CD4-positive, alpha-beta T cell treated with Interleukin-4 for 4 hours (primary cell): ENCODE data around the gene CDK6.
"Not testable (repeated sequence)": the region's sequence is repeated elsewhere in the genome, so short reads cannot be mapped to it uniquely, and the experiment has no call there.

Experiments used
- DNase-seq: peaks from one replicate; pipeline ENCODE4 v3.0.0-alpha.2; 2020

The CDK6 gene

GRCh38 chr7:92755680-92756079, 80.7 kb downstream of the CDK6 start:
- DNase-seq: no peak

DNA sequence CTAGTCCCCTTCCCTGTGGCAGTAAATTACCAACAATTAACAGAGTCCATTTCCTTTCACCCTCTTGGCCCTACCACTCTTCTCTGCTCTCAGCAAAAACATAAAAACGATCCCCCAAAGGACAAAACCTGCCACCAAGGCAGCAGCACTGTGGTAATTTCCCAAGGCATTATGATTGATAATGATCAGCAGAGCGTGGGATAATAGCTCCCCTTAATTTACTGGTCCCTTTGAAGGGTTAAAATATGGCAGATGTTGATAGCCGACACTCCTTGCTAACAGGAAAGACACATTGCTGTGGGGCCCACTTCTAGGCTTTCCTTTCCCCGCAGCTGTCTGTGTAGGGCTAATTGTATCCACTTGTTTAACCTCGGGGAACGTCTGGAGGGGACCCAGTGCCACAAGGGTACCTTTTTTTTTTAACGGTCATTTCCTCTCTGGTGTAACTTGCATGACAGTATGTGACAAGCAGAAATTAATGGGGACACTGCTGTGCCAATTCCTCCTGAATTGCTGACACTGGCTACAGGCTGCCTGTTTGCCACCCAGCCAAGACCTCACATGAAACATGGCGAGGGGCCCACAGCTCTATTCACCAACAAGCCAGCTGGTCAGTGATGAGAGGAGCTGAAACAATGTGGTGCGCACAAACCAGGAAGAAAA, 81.3 kb downstream of the CDK6 start:
- DNase-seq: no peak

- DNase-seq: no peak
Measured at GRCh38 chr7:92753614-92754013, 82.8 kb downstream of the CDK6 start.

GRCh38 chr7:92751902-92752901, 84.2 kb downstream of the CDK6 start:
- DNase-seq: no peak

DNA sequence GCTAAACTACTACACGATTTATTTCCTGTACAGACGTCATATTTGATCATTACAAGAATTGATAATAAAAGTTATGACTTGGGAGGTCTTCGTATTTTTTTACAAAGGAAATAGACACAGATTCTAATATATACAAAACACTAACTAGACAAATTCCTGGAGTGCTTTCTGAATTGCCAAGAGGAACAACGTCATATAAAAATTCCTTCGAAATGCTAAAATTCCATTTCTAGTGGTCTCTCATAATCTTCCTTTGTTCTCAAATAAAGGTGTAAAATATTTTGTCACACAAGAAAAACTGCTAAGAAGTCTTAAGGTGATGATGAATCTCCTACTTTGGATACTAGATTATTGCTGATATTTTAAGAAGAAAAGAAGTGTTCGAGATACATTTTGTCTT, 85.4 kb downstream of the CDK6 start:
- no peak for DNase-seq

DNA sequence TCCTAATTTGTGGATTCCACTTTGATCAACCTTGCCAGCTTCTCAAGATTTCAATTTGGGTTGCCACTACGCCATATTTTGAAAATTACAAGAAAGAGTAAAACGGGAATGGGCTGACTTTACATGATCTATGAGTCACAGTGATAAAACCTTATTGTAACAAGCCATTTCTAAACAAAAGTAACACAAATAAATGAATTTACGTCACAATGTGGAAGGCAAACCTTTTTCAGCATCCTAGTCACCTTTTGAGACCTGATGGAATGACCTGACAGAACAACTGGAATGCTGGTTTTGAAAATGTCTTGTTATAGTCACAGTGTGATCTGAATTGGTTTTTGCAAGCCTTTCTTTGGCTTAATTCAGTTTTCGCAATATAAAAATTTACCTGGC, 85.9 kb downstream of the CDK6 start:
- no peak for DNase-seq

DNA sequence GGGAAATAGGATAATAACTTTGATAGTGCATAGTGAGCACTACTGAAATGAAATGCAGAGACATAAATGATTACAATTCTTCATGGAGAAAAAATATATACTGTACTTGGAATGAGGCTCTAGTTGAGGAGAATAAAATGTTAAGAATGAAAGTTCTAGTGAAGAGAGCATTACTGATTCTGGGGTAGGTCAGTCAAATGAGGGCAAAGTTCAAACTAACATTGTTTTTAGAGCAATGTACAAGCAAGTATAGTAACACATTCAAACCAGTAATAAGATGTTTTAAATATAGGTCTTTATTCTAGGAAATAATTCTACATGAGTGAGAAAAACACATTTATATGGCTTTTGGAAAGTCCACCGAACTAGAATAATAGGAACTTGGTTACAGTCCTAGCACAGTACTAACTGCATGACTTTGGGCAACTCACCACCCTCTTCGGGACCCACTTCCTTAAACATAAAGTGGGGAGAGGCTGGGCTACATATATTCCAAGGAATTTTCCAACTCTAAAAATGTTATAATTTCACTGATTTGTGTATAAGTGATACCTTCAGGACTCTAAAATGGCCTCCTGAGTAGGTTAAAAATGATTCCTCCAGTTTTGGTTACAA, 86.4 kb downstream of the CDK6 start:
- no peak for DNase-seq

DNA sequence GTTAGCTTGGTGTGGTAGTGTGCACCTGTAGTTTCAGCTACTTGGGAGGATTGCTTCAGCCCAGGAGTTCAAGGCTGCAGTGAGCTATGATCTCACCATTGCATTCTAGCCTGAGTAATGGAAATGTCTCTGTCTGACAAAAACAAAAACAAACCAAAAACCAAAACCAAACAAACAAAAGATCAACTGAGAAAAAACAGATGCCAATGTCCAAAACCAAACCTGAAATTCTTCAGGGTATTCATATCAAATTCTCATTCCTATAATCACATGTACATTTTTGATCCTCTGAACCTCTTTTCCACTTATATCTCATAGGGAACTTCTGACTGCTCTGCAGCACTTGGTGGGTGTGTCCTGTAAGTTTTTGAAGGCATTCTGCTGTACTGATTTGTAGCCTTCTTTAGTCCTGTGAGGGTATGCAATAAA, 87.0 kb downstream of the CDK6 start:
- no peak for DNase-seq

DNA sequence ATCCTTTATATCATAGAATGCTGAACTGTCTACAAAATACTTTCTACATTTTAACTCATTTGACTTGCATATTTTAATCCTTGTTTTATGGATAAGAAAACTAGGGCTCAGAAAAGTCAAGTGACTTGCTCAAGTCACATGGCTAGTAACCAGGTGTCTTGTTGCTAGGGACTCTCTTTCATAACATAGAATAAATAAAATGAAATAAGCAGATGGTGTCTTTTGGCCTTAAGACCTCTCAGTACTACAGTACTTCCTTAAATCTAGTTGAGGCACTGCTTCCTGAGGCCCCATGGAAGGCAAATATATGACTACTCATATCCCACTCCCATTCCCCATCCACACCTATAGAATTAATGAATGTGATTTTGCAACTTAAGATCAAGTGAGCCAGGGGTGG, 87.9 kb downstream of the CDK6 start:
- no peak for DNase-seq

- DNase-seq: no peak
Measured at GRCh38 chr7:92747041-92747835, 89.1 kb downstream of the CDK6 start.

DNA sequence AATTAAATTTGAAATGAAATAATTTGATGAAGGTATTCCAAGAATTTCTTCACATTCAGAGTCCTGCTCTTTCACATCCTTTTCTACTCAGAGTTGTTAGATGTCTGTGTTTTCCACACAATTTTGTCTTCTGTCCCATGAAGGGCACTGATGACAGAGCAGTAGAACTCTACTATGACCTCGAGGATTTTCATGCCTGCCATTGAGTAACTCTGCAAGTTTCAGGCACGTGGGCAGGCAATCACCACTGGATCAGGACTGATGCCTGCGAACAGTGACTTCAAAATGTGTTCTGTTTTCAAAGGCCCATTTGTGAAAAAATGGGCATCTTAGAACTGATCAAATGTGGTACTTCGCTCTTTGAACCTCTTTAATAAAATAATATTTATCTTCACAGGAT, 91.1 kb downstream of the CDK6 start:
- no peak for DNase-seq

GRCh38 chr7:92744180-92744579, 92.2 kb downstream of the CDK6 start:
- not testable (repeated sequence) for DNase-seq

DNA sequence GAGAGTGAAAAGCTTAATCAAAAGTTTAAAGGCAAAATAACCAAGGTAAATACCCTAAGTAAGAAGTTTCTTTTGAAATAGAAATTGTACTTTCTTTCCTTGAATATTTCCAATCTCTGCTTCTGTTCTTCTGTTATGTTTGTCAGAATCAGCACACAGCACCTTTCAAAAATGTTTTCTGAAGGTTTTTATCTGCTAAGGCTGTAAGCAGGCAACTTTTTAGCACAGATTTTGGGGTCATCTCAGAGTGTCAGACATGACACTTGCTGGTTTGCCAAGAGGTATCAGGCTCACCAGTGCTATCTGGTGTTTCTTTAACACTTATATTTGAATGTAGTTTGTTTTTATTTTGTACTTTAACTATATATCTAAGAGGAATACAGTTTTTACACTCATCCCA, 94.2 kb downstream of the CDK6 start:
- DNase-seq: no peak

DNA sequence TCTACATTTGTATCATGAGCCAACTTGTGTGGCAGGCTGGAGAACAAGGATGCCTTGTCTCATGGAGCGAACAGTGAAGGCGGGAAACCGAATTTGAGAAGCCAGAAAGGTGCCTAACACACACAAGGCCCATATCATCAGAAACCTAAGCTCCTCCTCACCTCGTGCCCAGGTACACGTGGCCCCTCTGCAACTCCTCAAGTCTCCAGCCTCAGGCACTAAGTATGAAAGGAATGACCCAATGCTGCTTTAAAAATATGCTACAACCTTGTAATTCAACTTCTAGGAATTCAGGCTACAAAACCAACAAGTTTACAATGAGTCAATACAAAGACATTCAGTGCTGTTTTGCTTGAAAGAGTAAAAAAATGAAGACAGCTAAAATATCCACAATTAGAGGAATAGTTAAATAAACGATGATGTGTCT, 95.7 kb downstream of the CDK6 start:
- no peak for DNase-seq

GRCh38 chr7:92740134-92740533, 96.2 kb downstream of the CDK6 start:
- DNase-seq: no peak

DNA sequence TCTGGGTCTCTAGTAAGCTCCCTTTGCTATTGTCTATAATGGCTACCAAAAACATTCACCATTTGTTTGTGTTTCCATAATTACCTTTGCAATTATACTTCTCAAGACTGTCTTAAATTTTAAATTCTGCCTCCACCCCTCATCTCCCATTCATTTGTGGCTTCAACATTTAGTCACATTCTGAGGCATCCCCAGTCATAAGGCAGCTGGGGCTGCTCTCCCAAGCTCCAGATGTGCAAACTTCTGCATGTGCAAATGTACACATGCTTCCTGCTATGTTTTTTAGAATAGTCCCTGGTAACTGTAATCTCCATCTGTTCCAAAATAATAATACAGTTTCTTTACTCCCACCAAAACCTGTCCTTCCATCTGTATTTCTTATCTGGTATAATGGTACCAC, 97.3 kb downstream of the CDK6 start:
- no peak for DNase-seq

DNA sequence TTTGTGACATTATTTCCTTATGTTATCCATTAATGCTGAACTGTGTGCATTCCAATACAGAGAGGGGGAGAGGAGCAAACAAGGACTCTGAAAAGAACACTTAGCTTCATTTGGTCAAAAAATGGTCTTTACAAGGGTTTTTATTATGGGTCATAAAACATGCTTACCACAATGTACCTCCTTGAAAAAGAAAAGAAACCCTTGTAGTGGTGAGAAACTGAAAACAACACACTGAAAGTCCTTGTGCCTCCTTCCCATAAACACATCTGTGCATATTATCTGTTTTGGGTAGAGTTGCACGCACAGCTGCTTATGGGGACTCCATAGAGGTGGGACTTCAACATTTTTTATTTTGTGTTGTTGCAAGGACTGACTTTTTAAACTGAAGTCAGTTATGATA, 98.7 kb downstream of the CDK6 start:
- no peak for DNase-seq

GRCh38 chr7:92736870-92737269, 99.5 kb downstream of the CDK6 start:
- no peak for DNase-seq

DNA sequence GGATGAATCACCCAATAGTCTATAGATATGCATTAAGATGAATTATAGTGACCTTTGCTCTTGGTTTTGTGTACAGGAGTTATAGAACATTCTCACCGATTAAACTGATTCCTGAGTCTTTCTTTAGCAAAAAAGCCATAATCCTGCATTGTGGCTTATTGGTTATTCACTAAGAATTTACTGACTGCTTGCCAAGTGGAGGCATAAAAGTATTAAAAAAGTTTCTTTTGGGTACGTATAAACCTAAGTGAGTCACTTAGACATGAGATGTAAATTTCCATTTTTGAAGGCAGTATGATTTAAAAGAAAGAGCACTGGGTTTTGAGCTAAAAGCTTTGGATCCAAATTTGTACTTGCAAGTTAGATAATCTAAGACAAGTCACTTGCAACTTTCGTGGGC, 100.7 kb downstream of the CDK6 start:
- DNase-seq: no peak

DNA sequence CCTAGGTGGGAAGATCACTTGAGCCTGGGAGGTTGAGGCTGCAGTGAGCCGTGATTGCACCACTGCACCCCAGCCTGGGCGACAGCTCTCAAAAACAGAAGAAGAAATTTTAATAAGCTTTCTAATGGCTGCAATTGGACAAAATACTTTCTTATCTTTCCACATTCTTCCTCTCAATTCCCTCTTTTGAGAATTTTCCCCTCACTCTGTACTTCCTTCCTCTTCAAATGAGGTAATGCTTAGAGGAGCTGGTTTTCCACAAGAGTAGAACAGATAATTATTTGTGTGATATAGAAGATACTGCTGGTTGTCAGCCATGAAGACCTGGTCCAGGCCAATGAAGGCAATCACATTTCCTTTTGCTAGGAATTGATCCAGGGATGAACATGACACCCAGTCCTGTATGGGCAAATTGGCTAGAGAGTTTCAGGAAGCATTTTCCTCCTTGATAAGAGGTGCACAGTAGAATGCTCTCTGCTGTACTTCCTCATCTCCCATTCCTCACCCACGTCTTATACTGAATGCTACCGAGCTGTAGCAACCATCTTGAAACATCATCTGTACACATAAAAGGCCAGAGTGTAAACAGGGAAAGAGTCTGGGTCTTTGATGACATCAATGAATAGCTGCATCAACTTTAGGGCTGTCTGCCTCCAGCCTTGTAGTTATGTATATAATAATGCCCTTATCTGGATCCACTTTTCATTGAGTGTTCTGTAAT, 103.9 kb downstream of the CDK6 start:
- DNase-seq: no peak

GRCh38 chr7:92731335-92732063, 104.9 kb downstream of the CDK6 start:
- DNase-seq: no peak

DNA sequence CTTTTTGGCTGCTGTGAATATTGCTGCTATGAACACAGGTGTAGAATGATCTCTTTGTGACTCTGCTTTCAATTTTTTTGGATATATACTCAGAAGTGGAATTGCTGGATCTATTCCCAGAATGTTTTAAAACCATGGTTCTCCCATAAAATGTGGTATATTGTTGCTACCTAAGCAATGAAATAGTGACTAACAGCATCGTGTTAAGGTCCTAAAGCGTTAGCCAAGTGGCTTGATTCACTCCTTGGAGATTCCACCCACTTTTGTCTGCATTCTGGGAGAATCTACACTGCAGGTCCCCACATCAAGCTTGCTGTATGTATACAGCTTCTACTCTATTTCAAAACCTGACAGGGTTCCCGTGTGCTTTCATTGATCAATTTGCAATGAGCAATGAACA, 105.6 kb downstream of the CDK6 start:
- DNase-seq: no peak
